ENCODE data around the gene PNMA5. TPM values are rescaled to one million over a fixed set of nuclear protein-coding genes. Genes with fewer than 3 reads are reported as not detected.

Gene PNMA5
- total and polyA plus RNA-seq, 2 donors (not counting 3 experiments of a cell fraction or from before 2014, with no cell fraction given), result not detected

GRCh38 chrX:152958047-152958446 is 35.9 kb downstream of the PNMA5 start:
- DNase-seq (ENCODE audit: low read depth, low spot score) (no peak), FAIRE-seq (no peak)
- H2AFZ ChIP-seq (ENCODE audit: low read depth, low read length), result no peak overlapping the region
- H3K9me3 ChIP-seq (replicated peaks; ENCODE audit: control insufficient read depth, insufficient read depth, low read length), result no peaks in the 10 kb centered on the region
- no peaks in the 10 kb centered on the region for H3K4me1 ChIP-seq (ENCODE audit: control insufficient read depth, extremely low read depth, insufficient read depth, low read length)
- H3K9ac ChIP-seq (replicated peaks; ENCODE audit: extremely low read depth, insufficient read depth, low read length), result no peak overlapping the region
- no peak overlapping the region for H3K4me3 ChIP-seq (replicated peaks in 1 of 3; ENCODE audit: insufficient read depth in 1 of 3, low read depth in 1 of 3, low read length in 3 of 3)
- no peaks in the 10 kb centered on the region for H3K36me3 ChIP-seq (ENCODE audit: control insufficient read depth in 2 of 2, extremely low read depth in 1 of 2, insufficient read depth in 2 of 2, low read length in 2 of 2)
- no peak for TF ChIP-seq POLR2AphosphoS5 (IDR thresholded peaks at IDR 0.05; ENCODE audit: insufficient read depth, low read depth, low read length)
- no peak for TF ChIP-seq MAX (IDR thresholded peaks at IDR 0.05; ENCODE audit: insufficient read depth, insufficient read length)
- no peaks in the 10 kb centered on the region for H4K20me1 ChIP-seq (replicated peaks; ENCODE audit: control insufficient read depth, extremely low read depth, insufficient read depth, low read length)
- no peak overlapping the region for H3K27ac ChIP-seq (ENCODE audit: insufficient read depth, low read depth, low read length)
- ChIA-PET CTCF (interaction anchor here (0.7 to 1.0 kb wide), 3 partner anchors 10 to 503 kb away, joined by 3 read pairs; no protein-coding TSS in a partner anchor), POLR2A (no interaction called here)
- H3K79me2 ChIP-seq (ENCODE audit: control insufficient read depth, insufficient read depth, low read length), result no peaks in the 10 kb centered on the region
- no peak overlapping the region for H3K4me2 ChIP-seq (ENCODE audit: insufficient read depth, low read length)
- no TSS peak for BruUV-seq (replicated peaks)
- no peaks in the 10 kb centered on the region for H3K27me3 ChIP-seq (ENCODE audit: control insufficient read depth in 2 of 2, insufficient read depth in 2 of 2, low read length in 2 of 2)
- H3K9me1 ChIP-seq (replicated peaks; ENCODE audit: control insufficient read depth, extremely low read depth, insufficient read depth, low read length), result no peaks in the 10 kb centered on the region
- intact Hi-C loops (cut with micrococcal nuclease), result no loop called here
- dilution Hi-C loops (cut with MboI; ENCODE audit: extremely low pct_ligation_motif_present, low sequenced_read_pairs), result no loop called here

- H3K4me2 ChIP-seq (ENCODE audit: insufficient read depth, low read length), result no peak overlapping the region
- no peaks in the 10 kb centered on the region for H3K9me3 ChIP-seq (replicated peaks; ENCODE audit: control insufficient read depth, insufficient read depth, low read length)
- H3K9me1 ChIP-seq (replicated peaks; ENCODE audit: control insufficient read depth, extremely low read depth, insufficient read depth, low read length), result no peaks in the 10 kb centered on the region
- H3K4me3 ChIP-seq (replicated peaks in 1 of 3; ENCODE audit: insufficient read depth in 1 of 3, low read depth in 1 of 3, low read length in 3 of 3), result no peak overlapping the region
- H3K79me2 ChIP-seq (ENCODE audit: control insufficient read depth, insufficient read depth, low read length), result no peaks in the 10 kb centered on the region
- CTCF ChIA-PET, result no interaction called here
- BruUV-seq (replicated peaks), result no TSS peak
- DNase-seq (ENCODE audit: low read depth, low spot score) (no peak), FAIRE-seq (peak; percentile 96)
- H3K27ac ChIP-seq (ENCODE audit: insufficient read depth, low read depth, low read length), result no peak overlapping the region
- no peak for TF ChIP-seq EZH2 (IDR thresholded peaks at IDR 0.05; ENCODE audit: borderline replicate concordance, low read depth, low read length, severe bottlenecking)
- TF ChIP-seq FOS (IDR thresholded peaks at IDR 0.05; ENCODE audit: borderline replicate concordance, insufficient read depth, low read length), result no peak
- TF ChIP-seq GATA2 (IDR thresholded peaks at IDR 0.05; ENCODE audit: insufficient read depth, insufficient read length, low read depth, low read length), result no peak
- no peak for TF ChIP-seq JUN (IDR thresholded peaks at IDR 0.05; ENCODE audit: borderline replicate concordance, insufficient read depth, insufficient read length, low read depth)
- TF ChIP-seq MAX (IDR thresholded peaks at IDR 0.05; ENCODE audit: insufficient read depth, insufficient read length), result no peak
- TF ChIP-seq POLR2AphosphoS5 (IDR thresholded peaks at IDR 0.05; ENCODE audit: insufficient read depth, low read depth, low read length), result no peak
- TF ChIP-seq POLR2A (IDR thresholded peaks at IDR 0.05; ENCODE audit: low read depth, low read length), result no peak
- no peak for TF ChIP-seq MYC (IDR thresholded peaks at IDR 0.05; ENCODE audit: low read depth, low read length)
- no peak for TF ChIP-seq CTCF (IDR thresholded peaks at IDR 0.05; ENCODE audit: extremely low read depth in 1 of 2, insufficient read depth in 1 of 2, low read depth in 1 of 2, low read length in 2 of 2)
- H3K4me1 ChIP-seq (ENCODE audit: control insufficient read depth, extremely low read depth, insufficient read depth, low read length), result peaks cover 7% of the 10 kb centered on the region
- H3K27me3 ChIP-seq (ENCODE audit: control insufficient read depth in 2 of 2, insufficient read depth in 2 of 2, low read length in 2 of 2), result no peaks in the 10 kb centered on the region
- intact Hi-C loops (cut with micrococcal nuclease) (no loop called here), dilution Hi-C loops (cut with MboI; ENCODE audit: extremely low pct_ligation_motif_present, low sequenced_read_pairs) (no loop called here)
- H3K36me3 ChIP-seq (ENCODE audit: control insufficient read depth in 2 of 2, extremely low read depth in 1 of 2, insufficient read depth in 2 of 2, low read length in 2 of 2), result no peaks in the 10 kb centered on the region
- H2AFZ ChIP-seq (ENCODE audit: low read depth, low read length), result no peak overlapping the region
- no peaks in the 10 kb centered on the region for H4K20me1 ChIP-seq (replicated peaks; ENCODE audit: control insufficient read depth, extremely low read depth, insufficient read depth, low read length)
- POLR2A ChIA-PET, result no interaction called here
- no peak overlapping the region for H3K9ac ChIP-seq (replicated peaks; ENCODE audit: extremely low read depth, insufficient read depth, low read length)
These were observed 43.1 kb downstream of the PNMA5 start for GRCh38 chrX:152950786-152951185.

All from endothelial cell of umbilical vein (primary cell).